Measurements from ENCODE around the gene KRTAP29-1. TPM values are rescaled to one million over a fixed set of nuclear protein-coding genes. Genes with fewer than 3 reads are reported as not detected.

The KRTAP29-1 gene
- total and polyA plus RNA-seq, 10 donors: not detected

DNA sequence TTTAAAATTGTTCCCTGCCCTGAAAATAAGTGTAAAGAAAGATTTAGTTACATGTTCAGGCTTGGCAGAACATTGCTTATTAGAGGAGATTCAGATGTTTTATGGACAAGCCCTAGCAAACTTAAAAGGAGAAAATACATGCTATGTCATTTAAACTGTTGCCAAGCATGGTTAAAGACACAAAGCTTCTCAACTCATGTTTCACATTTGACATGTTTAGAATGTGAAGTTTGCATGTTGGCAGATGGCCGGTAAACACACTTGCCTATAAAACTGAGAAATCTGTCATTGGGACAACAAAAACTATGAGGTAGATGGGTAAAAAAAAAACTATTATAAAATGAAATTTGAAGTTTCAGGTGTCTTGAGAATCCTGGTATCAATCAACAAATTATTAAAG is 5.8 kb downstream of the KRTAP29-1 start:
- Histone ChIP-seq H3K27me3 (replicated peaks in 1 of 7) (peaks cover 0 to 7% (median 0%) of the 10 kb centered on the region in 7 donors), H3K4me3 (no peak overlapping the region), H3K9me3 (peaks cover 0 to 2% (median 0%) of the 10 kb centered on the region in 8 donors), H3K4me1 (no peaks in the 10 kb centered on the region), H3K36me3 (no peaks in the 10 kb centered on the region), H3K27ac (no peak overlapping the region)
- DNase-seq: no peak
- TF ChIP-seq POLR2A (IDR thresholded peaks at IDR 0.05) (no peak), POLR2AphosphoS5 (IDR thresholded peaks at IDR 0.05) (no peak), CTCF (IDR thresholded peaks at IDR 0.05 in 8 of 11, conservative IDR thresholded peaks at IDR 0.05 in 3 of 11) (no peak)
- intact Hi-C loops (cut with DNase I; ENCODE audit: low total_unique reads): no loop called here
- WGBS, 5 donors: 79 to 83% (median 81%) methylated on average over 1 of the region's 1 CpG

- 59 to 82% (median 77%) methylated on average over 1 of the region's 1 CpG for WGBS, 5 donors
- Histone ChIP-seq H3K4me3 (no peak overlapping the region), H3K36me3 (no peaks in the 10 kb centered on the region), H3K9me3 (peaks cover 0 to 2% (median 0%) of the 10 kb centered on the region in 8 donors), H3K4me1 (no peaks in the 10 kb centered on the region), H3K27me3 (replicated peaks in 1 of 7) (peaks cover 0 to 7% (median 0%) of the 10 kb centered on the region in 7 donors), H3K27ac (no peak overlapping the region)
- TF ChIP-seq POLR2A (IDR thresholded peaks at IDR 0.05) (no peak), POLR2AphosphoS5 (IDR thresholded peaks at IDR 0.05) (no peak), CTCF (IDR thresholded peaks at IDR 0.05 in 8 of 11, conservative IDR thresholded peaks at IDR 0.05 in 3 of 11) (no peak)
- no peak for DNase-seq
- intact Hi-C loops (cut with DNase I; ENCODE audit: low total_unique reads): no loop called here
Observed at GRCh38 chr17:41294016-41294415, 8.6 kb downstream of the KRTAP29-1 start.

DNA sequence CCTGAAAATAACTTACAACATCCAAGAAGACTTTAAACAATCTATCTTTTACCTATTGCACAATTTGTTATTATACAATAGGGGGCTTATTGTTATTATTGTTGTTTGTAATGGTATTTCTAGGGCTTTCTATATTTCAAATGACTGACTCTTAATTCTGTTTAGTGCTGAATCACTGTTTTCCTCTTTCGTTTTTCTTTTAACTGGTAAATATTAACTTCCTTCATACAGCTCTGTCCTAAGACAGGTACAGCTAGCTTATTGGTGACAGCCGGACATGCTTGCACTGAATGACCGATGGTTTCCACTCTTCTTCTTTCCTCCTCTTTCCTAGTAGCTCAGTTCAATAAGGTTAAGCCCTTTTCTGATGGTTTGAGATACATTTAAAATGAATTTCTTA is 15.6 kb downstream of the KRTAP29-1 start:
- Histone ChIP-seq H3K27me3 (replicated peaks in 1 of 7) (peaks cover 0 to 2% (median 0%) of the 10 kb centered on the region in 7 donors), H3K36me3 (no peaks in the 10 kb centered on the region), H3K27ac (peak overlapping the region in 2 of 8 donors; percentile 6 to 37), H3K4me3 (no peak overlapping the region), H3K9me3 (no peaks in the 10 kb centered on the region), H3K4me1 (peaks cover 0 to 15% (median 2%) of the 10 kb centered on the region in 6 donors)
- no peak for DNase-seq
- TF ChIP-seq POLR2AphosphoS5 (IDR thresholded peaks at IDR 0.05): no peak
- no peak for TF ChIP-seq POLR2A (IDR thresholded peaks at IDR 0.05)
- no peak for TF ChIP-seq CTCF (IDR thresholded peaks at IDR 0.05 in 8 of 11, conservative IDR thresholded peaks at IDR 0.05 in 3 of 11)
- intact Hi-C loops (cut with DNase I; ENCODE audit: low total_unique reads): no loop called here
- 41 to 75% (median 71%) methylated on average over 3 of the region's 3 CpGs for WGBS, 5 donors

DNA sequence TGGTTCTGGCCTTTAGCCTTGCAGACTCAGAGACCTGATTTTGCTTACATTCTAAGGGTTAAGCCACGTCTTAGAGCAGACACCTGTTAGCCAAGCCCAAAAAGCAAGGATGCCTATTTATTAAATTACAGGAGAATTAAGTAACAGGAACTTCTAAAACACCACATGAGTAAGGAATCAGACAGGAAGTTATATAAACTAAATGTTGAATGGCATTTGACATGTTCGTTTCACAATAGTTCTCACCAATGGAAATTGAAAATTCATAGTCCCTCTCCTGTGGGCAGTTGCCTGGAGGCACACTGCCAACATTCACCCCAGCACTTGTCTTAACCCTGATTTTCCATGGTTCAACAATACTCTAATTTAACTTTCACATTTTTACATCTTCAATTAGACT is 18.1 kb downstream of the KRTAP29-1 start:
- no peak overlapping the region for H3K4me3 ChIP-seq
- H3K27me3 ChIP-seq (replicated peaks in 1 of 7): no peaks in the 10 kb centered on the region
- 2 to 16% (median 10%) methylated on average over 2 of the region's 2 CpGs for WGBS, 5 donors
- no peak overlapping the region for H3K27ac ChIP-seq
- peaks cover 0 to 2% (median 0%) of the 10 kb centered on the region in 8 donors for H3K9me3 ChIP-seq
- H3K36me3 ChIP-seq: no peaks in the 10 kb centered on the region
- intact Hi-C loops (cut with DNase I; ENCODE audit: low total_unique reads): no loop called here
- H3K4me1 ChIP-seq: peaks cover 0 to 15% (median 2%) of the 10 kb centered on the region in 6 donors
- TF ChIP-seq CTCF (IDR thresholded peaks at IDR 0.05 in 8 of 11, conservative IDR thresholded peaks at IDR 0.05 in 3 of 11) (no peak), POLR2AphosphoS5 (IDR thresholded peaks at IDR 0.05) (no peak)
- DNase-seq: no peak

Measured in spleen (tissue), 11 donors.